HG02571 (cell line): ENCODE measurements around the gene SART1.
"Not testable (repeated sequence)": the region's sequence is repeated elsewhere in the genome, so short reads cannot be mapped to it uniquely, and the experiment has no call there.

Experiments used
- ATAC-seq: cut with Tn5 transposase; IDR thresholded peaks from one replicate; pipeline ENCODE4 v1.9.1; 2021; ENCODE audit warnings: mild to moderate bottlenecking, moderate library complexity; ENCODE audit not compliant: unreplicated experiment

SART1 gene

GRCh38 chr11:65932558-65932919 lies 29.0 kb upstream of the SART1 start:
- ATAC-seq, result no peak

- no peak for ATAC-seq
These were observed 27.5 kb upstream of the SART1 start for GRCh38 chr11:65934014-65934413.

GRCh38 chr11:65937766-65938165 lies 23.8 kb upstream of the SART1 start:
- no peak for ATAC-seq

DNA sequence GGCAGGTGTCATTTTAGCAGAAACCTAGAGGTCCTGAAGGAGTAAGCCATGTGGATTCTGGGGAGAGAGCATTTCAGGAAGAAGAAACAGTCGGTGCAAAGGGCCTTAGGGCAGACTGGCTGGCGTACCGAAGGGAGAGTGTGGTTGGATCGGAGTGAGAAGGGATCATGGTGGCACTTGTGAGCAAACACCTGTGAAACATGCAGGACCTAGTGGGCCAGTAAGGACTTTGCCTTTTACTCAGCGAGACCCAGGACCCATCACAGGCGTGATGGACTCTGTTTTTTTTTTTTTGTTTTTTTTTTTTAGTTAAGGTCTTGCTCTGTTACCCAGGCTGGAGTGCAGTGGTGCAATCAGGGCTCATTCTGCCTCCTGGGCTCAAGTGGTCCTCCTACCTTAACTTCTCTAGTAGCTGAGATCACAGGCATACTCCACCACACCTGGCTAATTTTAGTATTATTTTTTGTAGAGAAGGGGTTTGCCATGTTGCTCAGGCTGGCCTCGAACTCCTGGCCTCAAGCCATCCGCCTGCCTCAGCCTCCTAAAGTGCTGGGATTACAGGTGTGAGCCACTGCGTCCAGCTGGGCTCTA lies 19.7 kb upstream of the SART1 start:
- no peak for ATAC-seq

DNA sequence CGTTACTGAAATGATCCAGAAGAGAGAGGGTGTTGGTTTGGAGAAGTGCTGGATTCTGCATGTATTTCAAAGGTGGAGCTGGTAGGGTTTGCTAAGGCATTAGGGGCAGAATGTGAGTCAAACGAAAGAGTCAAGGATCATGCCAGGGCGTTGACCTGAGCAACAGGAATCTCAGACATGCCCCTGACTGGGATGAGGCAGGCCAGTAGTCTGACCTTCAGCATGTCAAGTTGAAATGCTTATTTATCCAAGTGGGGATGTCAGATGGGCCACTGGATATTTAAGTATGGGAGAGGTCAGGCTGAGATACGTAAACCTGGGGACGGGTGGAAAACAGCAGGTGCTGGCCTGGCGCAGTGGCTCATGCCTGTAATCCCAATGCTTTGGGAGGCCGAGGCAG lies 19.0 kb upstream of the SART1 start:
- ATAC-seq, result no peak

DNA sequence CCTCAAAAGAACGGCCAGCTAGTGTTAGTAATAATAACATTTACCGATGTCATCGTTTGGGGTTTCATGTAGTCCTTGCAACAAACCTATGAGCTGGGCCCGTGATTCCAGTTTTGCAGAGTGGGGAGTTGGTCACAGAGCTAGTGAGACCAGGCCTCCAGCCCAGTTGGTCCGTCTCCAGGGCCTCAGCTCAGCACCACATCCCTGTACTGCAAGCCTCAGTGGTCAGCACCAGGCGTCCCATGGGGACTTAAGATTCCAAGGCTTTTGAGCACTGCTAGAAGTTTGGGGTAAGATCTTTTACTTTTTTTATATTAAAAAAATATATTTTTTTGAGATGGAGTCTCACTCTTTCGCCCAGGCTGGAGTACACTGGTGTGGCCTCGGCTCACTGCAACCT lies 17.3 kb upstream of the SART1 start:
- ATAC-seq, result no peak

GRCh38 chr11:65944767-65945166 lies 16.8 kb upstream of the SART1 start:
- no peak for ATAC-seq

- ATAC-seq, result no peak
These were observed 16.1 kb upstream of the SART1 start, which contains the start of gene TSGA10IP for GRCh38 chr11:65945430-65945911. TSS of gene TSGA10IP (plus strand) at chr11:65945480. CDS start at chr11:65945676, 196 bp downstream.

- ATAC-seq, result no peak
These were observed 15.5 kb upstream of the SART1 start for GRCh38 chr11:65945941-65946558.

DNA sequence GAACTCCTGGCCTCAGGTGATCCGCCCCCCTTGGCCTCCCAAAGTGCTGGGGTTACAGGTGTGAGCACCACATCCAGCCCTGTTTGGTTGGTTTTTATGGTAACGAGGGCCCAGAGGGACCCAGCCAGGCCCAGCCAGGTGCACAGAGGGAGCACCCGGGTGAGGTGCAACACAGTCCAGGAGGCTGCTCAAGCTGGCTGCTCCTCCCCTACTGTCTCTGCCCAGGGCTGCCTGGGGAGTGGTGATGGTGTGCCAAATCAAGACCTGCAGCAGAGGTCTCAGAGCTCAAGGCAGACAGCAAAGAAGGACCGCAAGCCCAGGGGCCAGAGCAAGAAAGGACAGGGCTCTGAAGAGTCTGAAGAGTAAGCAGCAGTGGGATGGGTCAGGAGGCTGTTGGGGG lies 14.9 kb upstream of the SART1 start:
- ATAC-seq, result no peak

DNA sequence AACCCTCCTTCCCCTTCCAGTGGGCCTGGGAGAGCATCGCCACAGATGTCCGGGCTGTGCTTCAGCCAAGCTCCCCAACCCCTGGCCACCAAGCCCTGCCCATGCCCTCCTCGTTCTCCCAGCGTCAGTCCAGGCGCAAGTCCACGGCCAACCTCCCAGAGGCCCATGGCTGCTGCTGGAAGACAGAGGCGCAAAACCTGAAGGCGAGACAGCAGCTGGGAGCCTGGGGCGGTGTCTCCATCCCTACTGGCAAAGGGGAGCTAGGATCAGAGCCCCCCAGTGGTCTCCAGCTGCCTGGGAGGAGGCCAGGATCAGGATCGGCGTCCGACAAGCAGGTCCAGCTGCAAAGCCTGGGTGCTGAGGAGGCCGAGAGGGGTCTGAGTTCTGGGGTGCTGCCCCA lies 14.4 kb upstream of the SART1 start:
- ATAC-seq, result no peak

DNA sequence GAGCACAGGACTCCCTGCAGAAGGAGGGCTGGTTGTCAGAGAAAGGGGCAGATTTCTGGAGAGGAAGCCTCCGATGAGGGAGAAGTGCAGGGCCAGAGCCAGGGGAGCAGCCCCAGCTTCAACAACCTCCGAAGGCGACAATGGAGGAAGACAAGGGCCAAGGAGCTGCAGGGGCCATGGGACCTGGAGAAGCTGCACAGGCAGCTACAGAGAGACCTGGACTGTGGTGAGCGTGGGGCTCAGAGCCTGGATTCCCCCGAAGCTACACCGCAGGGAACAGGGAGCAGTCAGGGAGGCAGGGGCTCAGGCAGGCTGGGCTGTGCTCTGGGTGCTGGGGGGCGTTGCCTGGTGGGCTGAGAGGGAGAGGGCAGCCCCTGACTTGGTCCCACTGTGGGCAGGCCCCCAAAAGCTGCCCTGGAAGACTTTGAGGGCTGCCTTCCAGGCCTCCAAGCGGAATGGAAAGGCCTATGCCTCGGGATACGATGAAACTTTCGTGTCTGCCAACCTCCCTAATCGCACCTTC lies 13.9 kb upstream of the SART1 start:
- no peak for ATAC-seq

GRCh38 chr11:65950711-65951110 lies 10.8 kb upstream of the SART1 start:
- not testable (repeated sequence) for ATAC-seq

GRCh38 chr11:65951641-65952040 lies 9.9 kb upstream of the SART1 start:
- ATAC-seq, result not testable (repeated sequence)

- no peak for ATAC-seq
These were observed 9.4 kb upstream of the SART1 start for GRCh38 chr11:65952052-65952521.

- no peak for ATAC-seq
These were observed 8.1 kb upstream of the SART1 start for GRCh38 chr11:65953471-65953870.

GRCh38 chr11:65954771-65955170 lies 6.8 kb upstream of the SART1 start:
- no peak for ATAC-seq

DNA sequence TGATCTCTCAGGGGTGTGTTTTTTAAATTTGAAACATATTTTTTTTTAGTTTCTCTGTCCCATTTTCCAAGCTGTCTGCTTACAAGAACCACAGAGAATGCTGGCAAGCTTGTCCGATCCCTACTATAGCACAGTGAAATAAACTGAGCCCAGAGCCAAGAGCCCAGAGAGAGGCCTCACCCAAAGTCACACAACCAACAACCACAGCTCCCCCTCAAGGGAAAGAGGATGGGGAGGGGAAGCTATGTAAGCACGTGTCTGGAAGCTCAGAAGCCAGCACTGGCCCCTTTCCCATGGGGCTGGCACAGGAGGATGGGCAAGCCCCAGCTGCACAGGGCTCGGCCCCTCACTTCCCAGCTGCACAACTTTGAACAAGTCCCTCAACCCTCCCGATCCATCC lies 3.2 kb upstream of the SART1 start:
- no peak for ATAC-seq

DNA sequence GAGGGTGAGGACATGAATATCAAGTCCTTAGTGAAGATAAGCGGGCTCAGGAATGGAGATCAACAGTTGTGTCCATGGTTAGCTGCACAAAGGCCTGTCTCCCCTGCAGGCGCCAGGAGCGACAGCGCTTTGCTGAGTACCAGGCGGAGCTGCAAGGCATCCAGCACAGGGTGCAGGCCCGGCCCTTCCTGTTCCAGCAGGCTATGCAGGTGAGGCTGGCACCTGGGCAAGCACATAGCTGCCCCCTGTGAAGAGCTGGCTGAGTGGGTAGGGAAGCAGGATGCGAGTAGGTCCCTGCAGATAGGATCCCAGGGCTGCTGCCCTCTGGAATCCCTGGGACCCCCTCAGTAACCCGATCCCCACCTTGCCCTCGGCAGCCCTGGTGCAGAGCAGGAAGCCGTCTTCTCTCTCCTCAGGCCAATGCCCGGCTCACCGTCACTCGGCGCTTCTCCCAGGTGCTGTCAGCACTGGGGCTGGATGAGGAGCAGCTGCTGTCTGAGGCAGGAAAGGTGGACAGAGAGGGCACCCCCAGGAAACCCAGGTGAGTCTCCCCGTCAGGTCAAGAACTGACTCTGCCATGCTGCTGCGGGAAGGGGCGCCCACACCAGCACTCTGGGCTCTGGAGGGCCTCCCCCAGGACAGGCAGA lies 2.6 kb upstream of the SART1 start:
- no peak for ATAC-seq

GRCh38 chr11:65960824-65961266 lies 689 bp upstream of the SART1 start:
- no peak for ATAC-seq

- ATAC-seq, result no peak
These were observed 619 bp downstream of the SART1 start for GRCh38 chr11:65962141-65962564.

- ATAC-seq, result no peak
These were observed 3.4 kb downstream of the SART1 start for GRCh38 chr11:65964906-65965305.
